Measurements from ENCODE around the gene GIMAP5.
"Not testable (repeated sequence)": the region's sequence is repeated elsewhere in the genome, so short reads cannot be mapped to it uniquely, and the experiment has no call there.

The GIMAP5 gene

GRCh38 chr7:150774131-150774530 lies 36.9 kb downstream of the GIMAP5 start:
- DNase-seq (ENCODE audit: low spot score) = not testable (repeated sequence)

GRCh38 chr7:150778014-150778737 lies 41.0 kb downstream of the GIMAP5 start:
- no peak for DNase-seq (ENCODE audit: low spot score)

DNA sequence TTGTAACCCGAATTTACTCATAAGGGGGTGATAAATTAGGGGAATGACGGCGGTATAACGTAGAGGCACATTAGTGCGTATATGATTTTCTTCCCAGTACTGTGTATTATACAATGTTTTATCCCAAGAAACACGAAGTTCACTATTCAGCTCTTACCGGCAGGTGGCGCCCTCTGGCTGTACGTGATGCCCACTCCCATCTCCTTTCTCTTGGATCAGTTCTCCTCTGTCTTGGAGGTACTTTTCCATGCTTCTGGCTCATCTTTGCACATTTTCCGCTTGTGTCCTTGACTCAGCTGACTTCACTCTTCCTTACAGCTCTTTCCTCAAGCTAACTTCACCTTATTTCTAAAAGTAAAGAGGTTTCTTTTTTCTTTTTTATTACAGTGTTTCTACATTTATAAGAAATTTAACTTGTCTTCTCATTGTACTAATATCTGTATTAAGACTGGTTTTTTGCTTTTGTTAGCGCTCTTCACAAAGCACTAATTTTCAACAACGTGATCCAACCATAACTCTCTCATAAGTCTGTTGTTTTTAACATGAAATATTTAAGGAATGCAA lies 41.6 kb downstream of the GIMAP5 start:
- DNase-seq (ENCODE audit: low spot score) = peak; percentile 67

DNA sequence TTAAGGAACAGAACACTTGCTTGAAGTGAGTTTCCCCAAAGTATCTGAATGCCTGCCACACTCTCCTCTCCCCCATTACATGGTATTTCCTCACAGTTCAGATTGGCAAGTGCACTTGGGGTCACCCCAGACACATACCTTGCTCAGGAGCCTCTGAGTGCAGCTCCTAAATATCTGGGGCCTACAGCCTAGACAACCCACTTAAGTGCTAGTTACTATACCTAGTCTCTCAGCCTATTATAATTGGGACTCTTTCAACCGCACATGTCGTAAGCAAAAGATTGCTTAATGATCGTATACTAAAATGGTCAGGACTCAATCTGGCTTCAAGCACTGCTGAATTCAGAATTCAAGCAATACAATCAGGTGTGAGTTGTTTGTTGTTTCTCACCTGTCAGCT lies 43.1 kb downstream of the GIMAP5 start:
- DNase-seq (ENCODE audit: low spot score) = no peak

DNA sequence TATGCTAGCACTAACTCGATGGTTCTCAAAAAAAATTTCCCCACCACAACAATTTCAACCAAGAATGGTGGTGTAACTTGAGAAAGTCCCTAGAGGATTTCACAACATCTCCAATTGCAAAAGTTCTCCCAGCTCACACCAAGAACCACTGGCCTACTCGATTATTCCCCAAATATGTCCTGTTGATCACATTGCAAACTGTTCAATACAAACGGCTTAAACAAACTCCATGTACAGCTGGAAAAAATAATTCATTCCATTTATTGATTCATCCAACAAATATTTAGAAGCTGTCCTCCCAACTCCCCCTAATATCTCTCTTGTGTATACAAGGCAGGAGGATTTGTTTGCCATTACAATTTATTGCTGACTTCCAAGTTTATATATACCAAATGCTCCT lies 43.9 kb downstream of the GIMAP5 start:
- DNase-seq (ENCODE audit: low spot score) = no peak

DNA sequence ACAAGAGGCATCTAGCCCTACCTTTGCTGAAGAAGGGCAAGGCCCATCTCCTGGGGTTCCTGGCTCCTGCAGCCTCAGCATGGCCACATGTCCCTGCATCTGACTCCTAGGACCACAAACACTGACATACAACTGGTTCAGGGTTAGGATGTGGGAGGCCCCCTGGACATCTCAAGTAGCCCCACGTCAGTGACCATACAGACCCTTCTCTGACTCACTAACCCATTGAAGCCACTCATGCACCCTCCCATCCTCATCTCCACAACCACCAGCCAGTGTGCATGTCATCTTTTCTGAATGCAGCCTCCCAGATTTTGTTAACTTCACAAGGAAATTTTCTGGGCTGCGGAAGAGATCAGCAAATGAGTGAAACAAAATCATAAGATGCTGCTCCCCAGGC lies 44.7 kb downstream of the GIMAP5 start:
- no peak for DNase-seq (ENCODE audit: low spot score)

DNA sequence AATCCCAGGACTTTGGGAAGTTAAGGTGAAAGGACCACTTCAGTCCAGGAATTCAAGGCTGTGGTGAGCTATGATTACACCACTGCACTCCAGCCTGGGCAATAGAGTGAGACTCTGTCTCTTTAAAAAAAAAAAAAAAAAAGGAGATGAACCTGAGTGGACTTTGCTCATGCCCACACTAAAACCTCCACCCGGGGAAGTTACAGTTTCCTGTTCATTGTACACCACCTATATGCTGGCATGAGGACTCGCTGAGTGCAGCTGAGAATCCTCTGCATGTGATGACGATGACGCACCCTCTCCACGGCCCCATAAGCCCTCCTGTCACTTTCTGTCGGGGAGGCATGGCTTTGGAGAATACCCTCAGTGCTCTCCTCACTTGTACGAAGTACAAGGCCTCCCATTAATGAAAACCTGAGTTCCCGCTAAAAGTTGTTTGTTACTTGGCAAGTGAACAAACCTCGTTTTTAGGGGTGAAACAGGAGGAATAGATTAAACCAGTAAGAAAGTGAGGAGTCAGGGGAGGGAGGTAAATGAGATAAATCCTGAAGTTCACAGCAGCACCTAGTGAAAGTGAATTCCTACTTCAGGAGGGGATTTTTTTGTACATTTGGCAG lies 47.0 kb downstream of the GIMAP5 start:
- peak; percentile 19 for DNase-seq (ENCODE audit: low spot score)

DNA sequence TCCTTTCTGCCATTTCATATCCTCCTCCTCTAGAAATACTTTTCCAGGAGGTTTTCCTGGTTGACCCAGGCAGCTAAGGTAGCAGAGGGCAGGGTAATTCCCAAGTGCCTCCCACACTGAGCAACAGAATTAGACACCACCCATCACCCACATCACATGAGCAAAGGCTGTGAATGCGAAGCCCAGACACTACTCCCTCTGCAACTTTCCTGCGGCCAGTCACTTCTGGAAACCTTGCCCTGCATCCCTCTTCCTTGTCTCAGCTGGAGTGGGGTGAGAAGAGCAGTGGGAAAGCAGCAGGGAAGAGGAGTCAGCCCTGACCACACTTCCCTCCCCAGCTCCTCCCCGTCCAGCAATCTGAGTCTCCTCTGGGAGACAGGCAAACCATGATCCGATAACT lies 47.7 kb downstream of the GIMAP5 start:
- no peak for DNase-seq (ENCODE audit: low spot score)

GRCh38 chr7:150787321-150788281 lies 50.4 kb downstream of the GIMAP5 start:
- DNase-seq (ENCODE audit: low spot score) = no peak

- no peak for DNase-seq (ENCODE audit: low spot score)
These were observed 51.5 kb downstream of the GIMAP5 start for GRCh38 chr7:150788474-150789269.

DNA sequence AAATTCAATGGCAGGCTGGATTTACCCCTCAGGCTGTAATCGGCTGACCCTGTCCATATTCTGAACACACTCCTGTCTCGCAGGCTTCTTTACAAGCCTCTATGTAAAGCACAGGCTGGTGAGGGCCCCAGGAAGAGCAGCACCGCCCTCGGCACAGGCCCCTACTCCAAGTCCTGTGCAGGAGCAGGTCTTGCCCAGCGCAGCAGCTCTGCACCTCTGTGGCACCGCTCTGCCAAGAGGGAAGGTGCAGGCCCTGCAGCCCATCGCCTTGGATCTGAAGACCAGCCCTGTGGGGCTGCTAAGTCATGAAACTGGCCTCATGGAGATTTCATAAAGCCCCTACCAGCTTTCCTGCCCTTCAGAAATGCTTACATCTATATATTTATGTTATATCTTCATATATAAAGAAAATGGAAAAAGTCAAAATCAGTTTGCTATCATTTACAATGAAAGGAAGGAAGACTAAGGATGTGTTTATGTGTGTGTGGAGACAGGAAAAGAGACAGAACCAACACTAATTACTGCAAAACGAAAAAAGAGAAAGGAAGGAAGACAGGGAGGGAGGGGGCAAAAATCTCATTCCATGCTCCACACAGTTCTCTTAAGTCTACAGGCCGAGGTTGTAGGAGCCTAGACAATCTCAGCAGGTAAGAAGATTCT lies 53.3 kb downstream of the GIMAP5 start:
- DNase-seq (ENCODE audit: low spot score) = no peak

DNA sequence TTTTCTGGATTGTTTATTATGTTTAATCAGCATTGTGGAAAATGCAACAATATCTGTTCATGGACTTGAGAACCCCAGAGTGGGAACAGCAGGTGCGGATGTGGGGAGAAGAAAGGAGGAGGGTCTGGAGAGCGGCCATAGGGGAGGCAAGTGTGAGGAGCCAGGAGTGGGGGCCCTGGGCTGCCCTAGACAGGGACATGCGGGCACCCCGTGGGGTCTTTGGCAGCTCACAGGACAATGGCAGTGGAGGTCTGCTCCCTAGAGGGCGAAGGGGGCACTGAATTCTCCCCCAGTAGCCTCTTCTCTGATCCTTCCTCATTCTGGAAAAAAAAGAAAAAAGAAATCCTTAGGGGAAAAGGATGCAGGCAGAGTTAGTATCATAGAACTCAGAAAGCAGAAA lies 54.1 kb downstream of the GIMAP5 start:
- no peak for DNase-seq (ENCODE audit: low spot score)

GRCh38 chr7:150791746-150792452 lies 54.7 kb downstream of the GIMAP5 start:
- DNase-seq (ENCODE audit: low spot score) = no peak

Data from kidney capillary endothelial cell (primary cell).